B cell (primary cell): ENCODE data around the gene RREB1. TPM values are rescaled to one million over a fixed set of nuclear protein-coding genes. Genes with fewer than 3 reads are reported as not detected.

Source experiments
- ATAC-seq: fragments of 200-7000 bp; cut with Tn5 transposase; one replicate; pipeline ENCODE4 v1.10.0; 2021; ENCODE audit warnings: low read depth, mild to moderate bottlenecking, moderate number of reproducible peaks, moderate library complexity
- CTCF ChIA-PET: fragments of 350-600 bp; sonication (Branson Sonifier 250); formaldehyde crosslinking; loops from one replicate; lab custom pipeline; 2021; ENCODE audit warnings: antibody characterized with exemption, inconsistent platforms; lab: Charles Lee
- POLR2A ChIA-PET: fragments of 350-600 bp; sonication (Branson Sonifier 250); formaldehyde crosslinking; loops from one replicate; lab custom pipeline; 2021; ENCODE audit warnings: antibody characterized with exemption; lab: Charles Lee
- DNase-seq: peaks from one replicate; pipeline ENCODE4 v3.0.0; 2013
- H2AFZ ChIP-seq: 2 replicates; pipeline ENCODE4 v1.6.1; 2012; ENCODE audit warnings: mild to moderate bottlenecking, low read depth, low read length; ENCODE audit not compliant: insufficient read depth, poor library complexity, severe bottlenecking
- H3K27ac ChIP-seq, 2 donors: 1 replicate in 1 of 2; 2 replicates in 1 of 2; pipeline ENCODE4 v1.5.1; 2012 to 2013; ENCODE audit warnings: low read length in 2 of 2, mild to moderate bottlenecking in 2 of 2, moderate library complexity in 1 of 2
- H3K27me3 ChIP-seq, 4 experiments: fragments of 200-600 bp in 1 of 4; sonication (generic) in 1 of 4; replicated peaks in 1 of 4; 1 replicate in 2 of 4; 2 replicates in 2 of 4; pipeline versions ENCODE4 v1.6.1 to v1.7.0; 2013 to 2016; ENCODE audit warnings: low read length in 3 of 4, mild to moderate bottlenecking in 2 of 4, mixed read lengths in 1 of 4, moderate library complexity in 1 of 4; ENCODE audit not compliant: insufficient read depth in 4 of 4, control insufficient read depth in 3 of 4; ENCODE audit errors: control extremely low read depth in 1 of 4
- H3K36me3 ChIP-seq, 2 experiments: replicated peaks in 1 of 2; 1 replicate in 1 of 2; 2 replicates in 1 of 2; pipeline versions ENCODE4 v1.6.1 to v1.7.1; 2013; ENCODE audit warnings: low read length in 1 of 2; ENCODE audit not compliant: insufficient read depth in 2 of 2, control insufficient read depth in 1 of 2; ENCODE audit errors: control extremely low read depth in 1 of 2, extremely low read depth in 1 of 2
- H3K4me1 ChIP-seq, 2 donors: fragments of 200-600 bp in 1 of 2; sonication (generic) in 1 of 2; 1 replicate in 1 of 2; 2 replicates in 1 of 2; pipeline versions ENCODE4 v1.5.1 to v1.6.1; 2013 to 2017; ENCODE audit warnings: low read length in 2 of 2; ENCODE audit not compliant: control insufficient read depth in 2 of 2, insufficient read depth in 2 of 2
- H3K4me2 ChIP-seq: replicated peaks from 2 replicates; pipeline ENCODE3; 2012; ENCODE audit warnings: mild to moderate bottlenecking, low read depth, low read length; ENCODE audit not compliant: poor library complexity, severe bottlenecking
- H3K4me3 ChIP-seq, 5 experiments: fragments of 200-600 bp in 1 of 5; sonication (generic) in 1 of 5; 1 replicate in 3 of 5; 2 replicates in 2 of 5; pipeline versions ENCODE4 v1.5.1 to v1.7.0; 2011 to 2016; ENCODE audit warnings: low read length in 4 of 5, mild to moderate bottlenecking in 4 of 5, low read depth in 2 of 5, control low read depth in 1 of 5, moderate library complexity in 1 of 5; ENCODE audit not compliant: insufficient read depth in 1 of 5; ENCODE audit errors: control extremely low read depth in 1 of 5, extremely low read depth in 1 of 5
- H3K79me2 ChIP-seq: fragments of 200-600 bp; sonication (generic); one replicate; pipeline ENCODE4 v1.6.0; 2016; ENCODE audit warnings: low read length; ENCODE audit not compliant: control insufficient read depth, insufficient read depth
- H3K9ac ChIP-seq: fragments of 200-600 bp; sonication (generic); 2 replicates; pipeline ENCODE4 v1.6.1; 2017; ENCODE audit warnings: mild to moderate bottlenecking, low read length, moderate library complexity
- H3K9me3 ChIP-seq, 3 donors: one replicate each; pipeline versions ENCODE4 v1.6.1 to v1.7.1; 2013; ENCODE audit warnings: low read length in 2 of 3; ENCODE audit not compliant: control insufficient read depth in 2 of 3, insufficient read depth in 1 of 3; ENCODE audit errors: control extremely low read depth in 1 of 3
- H4K20me1 ChIP-seq: 2 replicates; pipeline ENCODE4 v1.6.0; 2012; ENCODE audit warnings: mild to moderate bottlenecking, low read length; ENCODE audit not compliant: insufficient read depth, control insufficient read depth, poor library complexity, severe bottlenecking
- H3K27ac Mint-ChIP-seq: one replicate; pipeline ENCODE4 v1.8.0; 2021; ENCODE audit warnings: mixed read lengths
- H3K27me3 Mint-ChIP-seq: one replicate; pipeline ENCODE4 v1.8.0; 2021; ENCODE audit warnings: mixed read lengths
- H3K4me1 Mint-ChIP-seq: one replicate; pipeline ENCODE4 v1.8.0; 2021; ENCODE audit warnings: mixed read lengths
- H3K4me3 Mint-ChIP-seq: one replicate; pipeline ENCODE4 v1.8.0; 2021; ENCODE audit warnings: mixed read lengths
- H3K9me3 Mint-ChIP-seq: one replicate; pipeline ENCODE4 v1.8.0; 2022; ENCODE audit warnings: mixed read lengths; ENCODE audit not compliant: insufficient read depth
- EZH2 ChIP-seq: IDR thresholded peaks from 2 replicates; pipeline ENCODE4 v1.6.1; 2012; ENCODE audit warnings: borderline replicate concordance, low read depth, mild to moderate bottlenecking, moderate library complexity, low read length; ENCODE audit not compliant: insufficient read depth, poor library complexity, severe bottlenecking
- WGBS: methylation state at CpG from one replicate; pipeline ENCODE4 v1.1.5; 2013; ENCODE audit warnings: missing lambda C conversion rate; ENCODE audit not compliant: insufficient coverage; 5-methylcytosine and 5-hydroxymethylcytosine counted together
- intact Hi-C: fragments of 100-400 bp; cut with micrococcal nuclease; formaldehyde crosslinking; loops from one replicate; pipeline ENCODE4 v1.10.0; 2022
- polyA plus RNA-seq: library from polyadenylated mRNA; depleted of rRNA; stranded (reverse); fragments of >200 nt; gene quantifications from 2 replicates; pipeline ENCODE4 v1.2.3, GENCODE V29; 2012
- total RNA-seq, 2 donors: library from RNA; stranded (reverse); fragments of 120-200 nt in 1 of 2; gene quantifications; 1 replicate in 1 of 2; 2 replicates in 1 of 2; pipeline versions ENCODE4 v1.2.3 to v1.2.4, GENCODE V29; 2013 to 2022
- TF ChIP-seq, protein P1 (sequence below): fragments of 200-600 bp; IDR thresholded peaks from one replicate; pipeline ENCODE4 v1.8.0; 2022; ENCODE audit warnings: antibody characterized with exemption, mild to moderate bottlenecking

The RREB1 gene
- total and polyA plus RNA-seq, 2 donors (not counting 1 experiment from before 2014, with no cell fraction given): 10.4 to 58.6 TPM

GRCh38 chr6:7067305-7067704 lies 40.5 kb upstream of the RREB1 start:
- Histone ChIP-seq H3K79me2 (no peaks in the 10 kb centered on the region), H3K27me3 (no peaks in the 10 kb centered on the region), H3K4me2 (no peak overlapping the region), H3K4me3 (no peak overlapping the region), H3K4me1 (no peaks in the 10 kb centered on the region), H3K27ac (no peak overlapping the region), H3K9ac (no peak overlapping the region), H4K20me1 (no peaks in the 10 kb centered on the region), H2AFZ (no peak overlapping the region), H3K36me3 (no peaks in the 10 kb centered on the region), H3K9me3 (no peaks in the 10 kb centered on the region)
- no peak for DNase-seq
- intact Hi-C loops: no loop called here
- H3K27me3 Mint-ChIP-seq: no peaks in the 10 kb centered on the region
- H3K4me1 Mint-ChIP-seq: no peaks in the 10 kb centered on the region
- 94% methylated on average over 3 of the region's 3 CpGs for WGBS
- no peak for TF ChIP-seq EZH2
- TF ChIP-seq, protein P1, sequence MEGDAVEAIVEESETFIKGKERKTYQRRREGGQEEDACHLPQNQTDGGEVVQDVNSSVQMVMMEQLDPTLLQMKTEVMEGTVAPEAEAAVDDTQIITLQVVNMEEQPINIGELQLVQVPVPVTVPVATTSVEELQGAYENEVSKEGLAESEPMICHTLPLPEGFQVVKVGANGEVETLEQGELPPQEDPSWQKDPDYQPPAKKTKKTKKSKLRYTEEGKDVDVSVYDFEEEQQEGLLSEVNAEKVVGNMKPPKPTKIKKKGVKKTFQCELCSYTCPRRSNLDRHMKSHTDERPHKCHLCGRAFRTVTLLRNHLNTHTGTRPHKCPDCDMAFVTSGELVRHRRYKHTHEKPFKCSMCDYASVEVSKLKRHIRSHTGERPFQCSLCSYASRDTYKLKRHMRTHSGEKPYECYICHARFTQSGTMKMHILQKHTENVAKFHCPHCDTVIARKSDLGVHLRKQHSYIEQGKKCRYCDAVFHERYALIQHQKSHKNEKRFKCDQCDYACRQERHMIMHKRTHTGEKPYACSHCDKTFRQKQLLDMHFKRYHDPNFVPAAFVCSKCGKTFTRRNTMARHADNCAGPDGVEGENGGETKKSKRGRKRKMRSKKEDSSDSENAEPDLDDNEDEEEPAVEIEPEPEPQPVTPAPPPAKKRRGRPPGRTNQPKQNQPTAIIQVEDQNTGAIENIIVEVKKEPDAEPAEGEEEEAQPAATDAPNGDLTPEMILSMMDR: no peak
- no peak for ATAC-seq
- H3K9me3 Mint-ChIP-seq: no peaks in the 10 kb centered on the region
- CTCF ChIA-PET: interaction anchor here (1.3 kb wide), 1 partner anchor 13 kb away, joined by 3 read pairs; no protein-coding TSS in a partner anchor
- POLR2A ChIA-PET: no interaction called here
- H3K4me3 Mint-ChIP-seq: no peak overlapping the region
- H3K27ac Mint-ChIP-seq: no peak overlapping the region

DNA sequence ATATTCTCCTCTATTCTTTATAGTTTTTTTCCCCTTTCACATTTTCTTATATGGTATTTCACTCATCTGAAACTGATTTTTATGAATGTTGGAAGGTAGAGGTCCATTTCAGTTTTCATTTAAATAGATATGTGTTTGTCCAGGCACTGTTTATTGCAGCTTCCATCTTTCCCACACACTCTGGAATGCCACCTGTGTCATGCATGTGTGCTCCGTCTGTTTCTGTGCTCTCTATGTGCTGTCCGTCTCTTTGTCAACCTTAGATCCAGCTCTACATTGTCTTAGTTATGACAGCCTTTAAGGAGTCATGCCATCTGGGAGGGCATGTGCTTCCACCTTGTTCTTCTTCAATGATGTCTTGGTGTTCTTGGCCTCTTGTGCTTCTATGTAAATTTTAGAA lies 36.4 kb upstream of the RREB1 start:
- DNase-seq: no peak
- ChIA-PET CTCF (interaction anchor here (0.6 to 1.5 kb wide), 2 partner anchors 15 to 133 kb away, joined by 3 to 4 read pairs; no protein-coding TSS in a partner anchor), POLR2A (no interaction called here)
- no peaks in the 10 kb centered on the region for H3K9me3 ChIP-seq
- H3K36me3 ChIP-seq: no peaks in the 10 kb centered on the region
- no peak overlapping the region for H3K9ac ChIP-seq
- no peaks in the 10 kb centered on the region for H3K27me3 ChIP-seq
- peaks cover 10% of the 10 kb centered on the region for H3K4me1 Mint-ChIP-seq
- H3K27ac ChIP-seq: no peak overlapping the region
- WGBS: 80% methylated on average over 2 of the region's 2 CpGs
- no peak overlapping the region for H3K4me3 ChIP-seq
- H3K4me1 ChIP-seq: peaks cover 6 to 17% of the 10 kb centered on the region in 2 donors
- no peak overlapping the region for H3K4me2 ChIP-seq
- intact Hi-C loops: loop anchor here (5.0 to 10.0 kb wide), 3 partner anchors 36 to 163 kb away; partner anchors contain the start of gene RREB1
- no peaks in the 10 kb centered on the region for H3K79me2 ChIP-seq
- H3K27me3 Mint-ChIP-seq: no peaks in the 10 kb centered on the region
- TF ChIP-seq, protein P1: no peak
- no peak for TF ChIP-seq EZH2
- no peaks in the 10 kb centered on the region for H4K20me1 ChIP-seq
- no peak overlapping the region for H2AFZ ChIP-seq
- H3K9me3 Mint-ChIP-seq: no peaks in the 10 kb centered on the region
- no peak for ATAC-seq
- H3K27ac Mint-ChIP-seq: no peak overlapping the region
- no peak overlapping the region for H3K4me3 Mint-ChIP-seq
